D721Med (cell line): ENCODE data around the gene GNRHR.

Experiments
- DNase-seq: peaks from one replicate; pipeline ENCODE4 v3.0.0; 2011; ENCODE audit warnings: low spot score; ENCODE audit not compliant: insufficient read length
- FAIRE-seq: peaks from 2 replicates; lab custom pipeline; 2011; peaks lifted over from hg19 to GRCh38; lab: Jason Lieb, UNC
- TF ChIP-seq, protein P1 (sequence below): IDR thresholded peaks from 2 replicates; pipeline ENCODE4 v1.5.1; 2012; ENCODE audit warnings: mild to moderate bottlenecking, control low read depth; ENCODE audit not compliant: insufficient read depth; ENCODE audit errors: missing control alignments

The GNRHR gene

DNA sequence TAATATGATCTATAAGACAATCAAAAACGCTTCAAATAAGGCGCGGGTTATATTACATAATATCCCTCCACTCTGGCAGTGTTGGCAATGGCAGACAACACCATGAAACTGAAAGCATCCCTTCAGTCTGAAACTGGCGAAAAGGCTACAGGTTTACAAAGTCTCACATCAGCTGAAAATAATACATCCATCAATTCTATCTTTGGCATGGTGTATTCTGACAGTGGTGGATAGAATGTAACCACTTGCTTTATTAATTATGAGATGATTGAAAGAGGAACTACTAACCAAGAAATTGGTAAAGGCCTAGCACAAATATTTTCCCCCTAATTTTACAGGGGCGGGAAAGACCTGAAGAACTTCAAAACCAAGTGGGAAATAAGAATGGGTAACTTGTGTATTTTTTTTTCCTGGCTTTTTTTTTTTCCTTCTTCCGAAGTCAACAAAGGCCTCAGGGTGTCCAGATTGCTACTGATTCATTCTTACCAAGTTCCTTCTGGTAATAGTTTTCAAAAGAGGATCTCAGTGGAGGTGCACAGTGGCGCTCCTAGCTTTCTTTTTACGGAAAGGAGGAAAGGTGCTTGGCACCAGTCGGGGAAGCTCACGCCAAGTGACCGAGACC is 54.0 kb downstream of the GNRHR start:
- FAIRE-seq, result peak; percentile 44
- no peak for DNase-seq
- TF ChIP-seq, protein P1, sequence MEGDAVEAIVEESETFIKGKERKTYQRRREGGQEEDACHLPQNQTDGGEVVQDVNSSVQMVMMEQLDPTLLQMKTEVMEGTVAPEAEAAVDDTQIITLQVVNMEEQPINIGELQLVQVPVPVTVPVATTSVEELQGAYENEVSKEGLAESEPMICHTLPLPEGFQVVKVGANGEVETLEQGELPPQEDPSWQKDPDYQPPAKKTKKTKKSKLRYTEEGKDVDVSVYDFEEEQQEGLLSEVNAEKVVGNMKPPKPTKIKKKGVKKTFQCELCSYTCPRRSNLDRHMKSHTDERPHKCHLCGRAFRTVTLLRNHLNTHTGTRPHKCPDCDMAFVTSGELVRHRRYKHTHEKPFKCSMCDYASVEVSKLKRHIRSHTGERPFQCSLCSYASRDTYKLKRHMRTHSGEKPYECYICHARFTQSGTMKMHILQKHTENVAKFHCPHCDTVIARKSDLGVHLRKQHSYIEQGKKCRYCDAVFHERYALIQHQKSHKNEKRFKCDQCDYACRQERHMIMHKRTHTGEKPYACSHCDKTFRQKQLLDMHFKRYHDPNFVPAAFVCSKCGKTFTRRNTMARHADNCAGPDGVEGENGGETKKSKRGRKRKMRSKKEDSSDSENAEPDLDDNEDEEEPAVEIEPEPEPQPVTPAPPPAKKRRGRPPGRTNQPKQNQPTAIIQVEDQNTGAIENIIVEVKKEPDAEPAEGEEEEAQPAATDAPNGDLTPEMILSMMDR, result no peak

DNA sequence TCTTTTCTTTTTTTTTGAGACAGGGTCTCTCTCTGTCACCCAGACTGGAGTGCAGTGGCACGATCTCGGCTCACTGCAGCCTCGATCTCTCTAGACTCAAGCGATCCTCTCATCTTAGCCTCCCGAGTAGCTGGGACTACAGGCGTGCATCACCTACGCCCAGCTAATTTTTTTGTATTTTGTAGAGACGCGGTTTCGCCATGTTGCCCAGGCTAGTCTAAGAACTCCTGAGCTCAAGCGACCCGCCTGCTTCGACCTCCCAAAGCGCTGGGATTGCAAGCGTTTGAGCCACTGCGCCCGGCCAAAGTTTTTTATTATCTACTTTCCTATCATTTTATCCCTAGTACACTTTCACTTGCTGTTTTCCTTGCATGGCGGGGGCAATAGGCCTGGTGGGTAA is 54.6 kb downstream of the GNRHR start:
- DNase-seq, result no peak
- no peak for FAIRE-seq
- TF ChIP-seq, protein P1, result no peak

DNA sequence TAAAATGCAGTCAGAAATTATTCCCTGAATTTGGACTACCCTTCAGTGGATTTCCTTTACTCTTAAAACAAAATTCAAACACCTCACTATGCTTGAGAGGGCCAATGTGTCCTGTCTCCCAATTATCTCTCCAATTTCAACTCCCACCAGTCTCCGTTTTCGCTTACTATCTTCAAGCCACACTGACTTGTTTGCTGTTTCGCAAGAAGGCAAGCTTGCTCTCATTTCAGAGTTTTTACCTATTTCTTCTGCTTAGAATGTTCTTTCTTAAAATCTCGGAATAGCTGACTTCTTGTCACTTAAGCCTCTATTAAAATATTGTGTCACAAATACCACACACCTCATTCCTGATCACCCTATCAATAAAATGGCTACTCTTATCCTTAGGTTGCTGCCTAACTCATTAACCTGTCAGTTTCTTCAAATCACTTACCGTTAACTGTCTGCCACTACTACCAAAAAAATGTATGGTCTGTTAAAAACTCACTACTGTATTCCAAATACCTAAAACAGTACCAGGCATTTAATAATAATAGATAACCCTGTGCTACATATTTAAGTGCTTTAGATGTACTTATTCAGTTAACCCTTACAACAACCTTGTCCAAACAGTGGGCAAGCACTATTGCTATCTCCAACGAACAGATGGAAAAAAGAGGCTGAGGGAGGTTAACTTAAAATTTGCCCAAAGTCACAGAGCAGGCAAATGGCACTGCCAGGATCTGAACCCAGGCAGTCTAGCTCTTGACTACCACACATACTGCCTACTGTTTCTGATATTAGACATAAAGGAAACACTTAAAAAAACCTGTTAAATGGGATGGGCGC is 56.1 kb downstream of the GNRHR start:
- TF ChIP-seq, protein P1, result no peak
- no peak for DNase-seq
- FAIRE-seq, result no peak

DNA sequence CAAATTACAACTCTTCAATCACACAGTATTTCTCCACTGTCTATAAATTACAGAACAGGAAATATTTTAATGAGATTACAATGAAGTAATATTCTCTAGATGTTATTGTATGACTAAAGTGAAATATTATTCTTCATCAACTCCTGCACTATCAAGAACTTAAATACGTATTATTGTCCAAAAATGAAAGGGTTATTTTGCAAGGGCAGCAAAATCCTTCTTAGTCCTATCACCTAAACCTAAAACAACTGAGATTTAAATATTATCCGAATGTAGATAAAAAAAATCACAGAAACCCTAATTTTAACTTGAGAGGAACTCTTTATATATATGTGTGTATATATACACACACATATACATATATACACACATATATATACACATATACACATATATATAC is 58.1 kb downstream of the GNRHR start:
- TF ChIP-seq, protein P1, result no peak
- DNase-seq (no peak), FAIRE-seq (peak; percentile 58)

DNA sequence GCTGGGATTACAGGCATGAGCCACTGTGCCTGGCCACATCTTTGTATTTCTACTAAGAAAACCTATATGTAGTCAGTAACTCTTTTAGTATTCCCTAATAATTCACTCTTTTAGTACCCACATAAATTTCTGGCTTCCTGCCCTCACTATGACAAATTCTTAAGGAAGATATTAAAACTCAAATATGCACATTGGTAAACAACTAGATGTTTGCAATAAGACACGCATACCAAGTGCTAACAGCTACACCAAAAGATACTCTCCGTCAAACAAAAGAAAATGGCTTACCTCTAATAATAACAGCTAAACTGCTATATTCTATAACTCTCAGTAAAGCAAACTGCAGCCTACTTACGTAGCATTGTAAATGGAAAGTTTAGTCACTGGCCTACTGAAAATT is 59.5 kb downstream of the GNRHR start:
- TF ChIP-seq, protein P1, result no peak
- no peak for DNase-seq
- no peak for FAIRE-seq

DNA sequence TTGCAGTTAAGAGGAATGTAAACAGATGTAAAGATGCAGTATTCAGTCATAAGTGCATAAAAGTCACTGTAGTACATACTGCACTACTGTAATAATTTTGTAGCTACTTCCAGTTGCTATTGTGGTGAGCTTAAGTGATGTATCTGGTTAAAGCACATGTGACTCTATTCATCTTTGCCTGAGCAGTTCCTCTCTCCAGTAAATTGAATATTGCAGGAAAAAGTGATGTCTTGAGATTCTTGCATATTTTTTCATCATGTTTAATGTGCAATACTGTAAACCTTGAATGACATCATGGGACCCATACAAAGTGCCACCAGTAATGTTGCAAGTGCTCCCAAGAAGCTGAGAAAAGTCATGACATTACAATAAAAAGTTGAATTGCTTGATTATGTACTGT is 62.9 kb downstream of the GNRHR start:
- DNase-seq (no peak), FAIRE-seq (no peak)
- TF ChIP-seq, protein P1, result no peak
